Right lobe of liver (tissue), 4 donors: ENCODE results near the gene ANXA3.

Experiments
- CTCF ChIP-seq, 4 donors: fragments of 200-600 bp in 3 of 4; fragments of 450-650 bp in 1 of 4; IDR thresholded peaks; one replicate each; pipeline versions ENCODE4 v1.5.1 to v1.8.0; 2016 to 2022; ENCODE audit warnings: antibody characterized with exemption in 4 of 4, mild to moderate bottlenecking in 2 of 4
- POLR2A ChIP-seq: fragments of 450-650 bp; IDR thresholded peaks from one replicate; pipeline ENCODE4 v1.6.1; 2017; ENCODE audit warnings: antibody characterized with exemption, mild to moderate bottlenecking
- donor health status: DM: no; HTN: no; CAD: no.
- donor health status: DM: no; HTN: no; CAD: no.
- donor health status: DM: no; HTN: yes; CAD: no.

GRCh38 chr4:78542373-78542772 is 9.2 kb upstream of the ANXA3 start:
- TF ChIP-seq CTCF (IDR thresholded peaks at IDR 0.05) (no peak), POLR2A (no peak)
